H9 (cell line): ENCODE results near the gene PIGM. TPM values are rescaled to one million over a fixed set of nuclear protein-coding genes. Genes with fewer than 3 reads are reported as not detected.

Source experiments
- DNase-seq: peaks from one replicate; pipeline ENCODE4 v3.0.0-alpha.2; 2017
- H2AFZ ChIP-seq: one replicate; pipeline ENCODE4 v1.6.1; 2013; ENCODE audit warnings: mild to moderate bottlenecking, low read length, control low read depth, moderate library complexity
- H2AK5ac ChIP-seq: 2 replicates; pipeline ENCODE4 v1.6.1; 2013; ENCODE audit warnings: low read length, control low read depth, mixed read lengths; ENCODE audit not compliant: insufficient read length
- H2BK120ac ChIP-seq: one replicate; pipeline ENCODE4 v1.6.1; 2013; ENCODE audit warnings: low read depth, mild to moderate bottlenecking, low read length, control low read depth, inconsistent platforms; ENCODE audit not compliant: poor library complexity, severe bottlenecking
- H2BK12ac ChIP-seq: 2 replicates; pipeline ENCODE4 v1.6.1; 2013; ENCODE audit warnings: low read length, control low read depth, mixed read lengths, low read depth; ENCODE audit not compliant: insufficient read length
- H2BK15ac ChIP-seq: 2 replicates; pipeline ENCODE4 v1.6.1; 2013; ENCODE audit warnings: low read depth, low read length, control low read depth
- H2BK20ac ChIP-seq: one replicate; pipeline ENCODE4 v1.6.1; 2013; ENCODE audit warnings: low read depth, mild to moderate bottlenecking, low read length, control low read depth, inconsistent platforms; ENCODE audit not compliant: poor library complexity, severe bottlenecking
- H2BK5ac ChIP-seq: 2 replicates; pipeline ENCODE4 v1.6.1; 2013; ENCODE audit warnings: low read length, control low read depth, mixed read lengths; ENCODE audit not compliant: insufficient read length
- H3K14ac ChIP-seq: 2 replicates; pipeline ENCODE4 v1.6.1; 2013; ENCODE audit warnings: low read length, control low read depth; ENCODE audit not compliant: insufficient read depth
- H3K18ac ChIP-seq: 2 replicates; pipeline ENCODE4 v1.6.1; 2013; ENCODE audit warnings: low read depth, mild to moderate bottlenecking, mixed read lengths, low read length, control low read depth; ENCODE audit not compliant: insufficient read length
- H3K23ac ChIP-seq: 2 replicates; pipeline ENCODE4 v1.6.1; 2013; ENCODE audit warnings: low read length, control low read depth, mixed read lengths, low read depth; ENCODE audit not compliant: insufficient read length
- H3K23me2 ChIP-seq: 2 replicates; pipeline ENCODE4 v1.6.1; 2013; ENCODE audit warnings: low read depth, mild to moderate bottlenecking, mixed read lengths, low read length, control low read depth; ENCODE audit not compliant: insufficient read length, poor library complexity, severe bottlenecking
- H3K27ac ChIP-seq: 2 replicates; pipeline ENCODE4 v1.5.1; 2013; ENCODE audit warnings: low read length, control low read depth, mixed read lengths, low read depth; ENCODE audit not compliant: insufficient read length
- H3K27me3 ChIP-seq: 2 replicates; pipeline ENCODE4 v1.6.1; 2013; ENCODE audit warnings: low read length, control low read depth, inconsistent platforms; ENCODE audit not compliant: insufficient read depth
- H3K4ac ChIP-seq: 2 replicates; pipeline ENCODE4 v1.6.1; 2013; ENCODE audit warnings: low read depth, mild to moderate bottlenecking, control low read depth, inconsistent platforms, low read length, moderate library complexity
- H3K4me1 ChIP-seq: 2 replicates; pipeline ENCODE4 v1.6.1; 2013; ENCODE audit warnings: low read length, control low read depth, inconsistent platforms; ENCODE audit not compliant: insufficient read depth
- H3K4me2 ChIP-seq: 2 replicates; pipeline ENCODE4 v1.6.1; 2013; ENCODE audit warnings: low read length, control low read depth, mixed read lengths; ENCODE audit not compliant: insufficient read length, insufficient read depth
- H3K56ac ChIP-seq: 2 replicates; pipeline ENCODE4 v1.6.1; 2013; ENCODE audit warnings: low read depth, mild to moderate bottlenecking, mixed read lengths, low read length, control low read depth; ENCODE audit not compliant: insufficient read length
- H3K79me1 ChIP-seq: 2 replicates; pipeline ENCODE4 v1.6.1; 2013; ENCODE audit warnings: low read depth, mild to moderate bottlenecking, moderate library complexity, low read length, control low read depth, inconsistent platforms; ENCODE audit not compliant: insufficient read depth, poor library complexity, severe bottlenecking
- H3K79me2 ChIP-seq: 2 replicates; pipeline ENCODE4 v1.6.1; 2013; ENCODE audit warnings: low read length, control low read depth, inconsistent platforms; ENCODE audit not compliant: insufficient read depth
- H3K9ac ChIP-seq: 2 replicates; pipeline ENCODE4 v1.6.1; 2013; ENCODE audit warnings: low read length, control low read depth, mixed read lengths; ENCODE audit not compliant: insufficient read length; ENCODE audit errors: extremely low read depth
- H3K9me3 ChIP-seq: one replicate; pipeline ENCODE4 v1.6.1; 2013; ENCODE audit warnings: low read depth, low read length, inconsistent platforms; ENCODE audit not compliant: control insufficient read depth
- H3T11ph ChIP-seq: one replicate; pipeline ENCODE4 v1.6.1; 2013; ENCODE audit warnings: mild to moderate bottlenecking, low read length, control low read depth, inconsistent platforms
- H4K20me1 ChIP-seq: one replicate; pipeline ENCODE4 v1.6.1; 2013; ENCODE audit not compliant: control insufficient read depth, insufficient read length, insufficient read depth
- H4K5ac ChIP-seq: 2 replicates; pipeline ENCODE4 v1.6.1; 2013; ENCODE audit warnings: low read depth, mild to moderate bottlenecking, mixed read lengths, low read length, control low read depth; ENCODE audit not compliant: insufficient read length
- H4K8ac ChIP-seq: replicated peaks from 2 replicates; pipeline ENCODE4 v1.6.1; 2013; ENCODE audit warnings: low read length, control low read depth, mixed read lengths, low read depth; ENCODE audit not compliant: insufficient read length
- H4K91ac ChIP-seq: 2 replicates; pipeline ENCODE4 v1.6.1; 2013; ENCODE audit warnings: low read depth, mild to moderate bottlenecking, moderate library complexity, mixed read lengths, low read length, control low read depth; ENCODE audit not compliant: insufficient read length
- H3K27ac Mint-ChIP-seq, 3 experiments: 2 replicates in 2 of 3; 3 replicates in 1 of 3; pipeline ENCODE4 v1.8.0; 2020 to 2021; ENCODE audit warnings: mixed read lengths in 3 of 3, mild to moderate bottlenecking in 1 of 3, moderate library complexity in 1 of 3
- H3K27me3 Mint-ChIP-seq: 2 replicates; pipeline ENCODE4 v1.8.0; 2021; ENCODE audit warnings: low read depth, mild to moderate bottlenecking, moderate library complexity, mixed read lengths
- H3K36me3 Mint-ChIP-seq, 3 experiments: 2 replicates in 2 of 3; 3 replicates in 1 of 3; pipeline ENCODE4 v1.8.0; 2020 to 2021; ENCODE audit warnings: low read depth in 3 of 3, mixed read lengths in 3 of 3; ENCODE audit not compliant: insufficient read depth in 1 of 3
- H3K4me1 Mint-ChIP-seq, 2 experiments: 2 replicates each; pipeline ENCODE4 v1.8.0; 2020; ENCODE audit warnings: mixed read lengths in 2 of 2
- H3K4me3 Mint-ChIP-seq, 2 experiments: 2 replicates in 1 of 2; 3 replicates in 1 of 2; pipeline ENCODE4 v1.8.0; 2020 to 2021; ENCODE audit warnings: mild to moderate bottlenecking in 2 of 2, mixed read lengths in 2 of 2, moderate library complexity in 1 of 2
- H3K9me3 Mint-ChIP-seq, 2 experiments: 2 replicates in 1 of 2; 3 replicates in 1 of 2; pipeline ENCODE4 v1.8.0; 2020; ENCODE audit warnings: mild to moderate bottlenecking in 2 of 2, mixed read lengths in 2 of 2, moderate library complexity in 1 of 2
- WGBS: extraction: QIAGEN DNeasy Blood & Tissue Kit; methylation state at CpG from one replicate; pipeline ENCODE4 v1.1.7; 2013; ENCODE audit warnings: missing lambda C conversion rate, low lambda C conversion rate, mixed read lengths; ENCODE audit not compliant: insufficient read length; ENCODE audit errors: extremely low coverage; 5-methylcytosine and 5-hydroxymethylcytosine counted together
- total RNA-seq: library from RNA; stranded (reverse); gene quantifications from 2 replicates; pipeline ENCODE4 v1.2.1, GENCODE V29; 2021
- TF ChIP-seq, protein P1 (sequence below): fragments of 200-600 bp; sonication (generic); conservative IDR thresholded peaks from 3 replicates; pipeline ENCODE4 v1.8.0; 2021; ENCODE audit warnings: antibody characterized with exemption, mild to moderate bottlenecking

PIGM gene
- total RNA-seq, 1 experiment from 2014 or later, result 5.9 TPM

DNA sequence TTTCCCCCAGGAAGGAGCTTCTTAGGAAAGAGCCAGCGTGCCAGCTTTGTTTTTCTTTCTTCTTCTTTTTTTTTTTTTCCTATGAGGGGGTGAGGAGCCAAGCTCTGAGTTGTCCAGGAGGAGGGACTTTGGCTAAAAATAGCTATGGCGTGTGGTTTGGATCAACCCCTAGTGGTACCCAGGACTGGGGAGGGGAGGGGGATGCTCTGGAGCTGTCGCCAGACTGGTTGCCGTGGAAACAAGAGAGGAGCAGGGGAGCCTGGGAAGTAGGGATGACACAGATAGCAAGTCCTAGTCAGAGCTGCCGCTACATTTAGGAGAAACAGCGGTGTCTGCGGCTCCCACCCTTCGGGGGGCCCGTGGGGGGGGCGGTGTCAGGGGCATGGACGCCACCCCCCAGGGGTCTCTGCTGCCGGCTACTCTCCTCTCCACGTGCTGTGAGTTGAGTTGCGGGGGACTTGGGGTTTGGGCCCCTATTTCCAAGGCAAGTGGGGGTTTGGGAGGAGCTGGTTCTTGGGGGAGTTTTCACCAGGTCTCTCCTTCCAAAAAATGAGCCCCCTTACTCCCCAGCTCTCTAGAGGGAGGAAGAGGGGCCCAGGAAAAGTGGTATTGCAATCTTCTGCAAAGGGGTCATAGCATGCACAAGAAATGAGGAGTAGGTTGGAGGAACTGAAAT is 49.6 kb upstream of the PIGM start, which contains the start of gene KCNJ9:
KCNJ9 (plus strand) TSS at position 278 of the 676 bp plus-strand sequence. CDS start 2,493 bp downstream, outside the sequence.
- no peak within 1 kb of the TSS for H4K91ac ChIP-seq
- no peak within 1 kb of the TSS for H2BK20ac ChIP-seq
- no CpG with 5 or more reads among the region's 14 CpGs for whole genome bisulfite sequencing
- no peak within 1 kb of the TSS for H2AK5ac ChIP-seq
- Mint-ChIP-seq H3K27ac (no peak within 1 kb of the TSS), H3K4me1 (peaks cover 9 to 10% of the 10 kb centered on the region in 2 experiments), H3K27me3 (peaks cover 86% of the 10 kb centered on the region), H3K4me3 (no peak within 1 kb of the TSS), H3K9me3 (no peaks in the 10 kb centered on the region; a peak in 1 of 5 replicates), H3K36me3 (peaks cover 0 to 5% (median 3%) of the 10 kb centered on the region in 3 experiments; a peak in 3 of 7 replicates)
- H3K27me3 ChIP-seq, result peaks cover 7% of the 10 kb centered on the region; the same call in 1 of the 2 replicates
- H3K27ac ChIP-seq, result no peak within 1 kb of the TSS
- no peak within 1 kb of the TSS for H3K18ac ChIP-seq
- H3K79me1 ChIP-seq, result no peaks in the 10 kb centered on the region
- no peaks in the 10 kb centered on the region for H3K23me2 ChIP-seq
- H3K4me1 ChIP-seq, result no peaks in the 10 kb centered on the region; the same call in 1 of the 2 replicates
- H3K23ac ChIP-seq, result no peak within 1 kb of the TSS
- H3K9ac ChIP-seq, result no peak within 1 kb of the TSS
- no peak within 1 kb of the TSS for H3K4me2 ChIP-seq
- no peak within 1 kb of the TSS for H2BK15ac ChIP-seq
- no peak within 1 kb of the TSS for H3K14ac ChIP-seq
- H2AFZ ChIP-seq, result no peak within 1 kb of the TSS
- no peak within 1 kb of the TSS for H2BK12ac ChIP-seq
- H4K20me1 ChIP-seq, result no peaks in the 10 kb centered on the region
- DNase-seq, result no peak
- no peak within 1 kb of the TSS for H3K4ac ChIP-seq
- no peaks in the 10 kb centered on the region for H3K79me2 ChIP-seq
- H2BK5ac ChIP-seq, result no peak within 1 kb of the TSS
- no peak within 1 kb of the TSS for H4K5ac ChIP-seq
- H4K8ac ChIP-seq, result no peak within 1 kb of the TSS
- TF ChIP-seq, protein P1, sequence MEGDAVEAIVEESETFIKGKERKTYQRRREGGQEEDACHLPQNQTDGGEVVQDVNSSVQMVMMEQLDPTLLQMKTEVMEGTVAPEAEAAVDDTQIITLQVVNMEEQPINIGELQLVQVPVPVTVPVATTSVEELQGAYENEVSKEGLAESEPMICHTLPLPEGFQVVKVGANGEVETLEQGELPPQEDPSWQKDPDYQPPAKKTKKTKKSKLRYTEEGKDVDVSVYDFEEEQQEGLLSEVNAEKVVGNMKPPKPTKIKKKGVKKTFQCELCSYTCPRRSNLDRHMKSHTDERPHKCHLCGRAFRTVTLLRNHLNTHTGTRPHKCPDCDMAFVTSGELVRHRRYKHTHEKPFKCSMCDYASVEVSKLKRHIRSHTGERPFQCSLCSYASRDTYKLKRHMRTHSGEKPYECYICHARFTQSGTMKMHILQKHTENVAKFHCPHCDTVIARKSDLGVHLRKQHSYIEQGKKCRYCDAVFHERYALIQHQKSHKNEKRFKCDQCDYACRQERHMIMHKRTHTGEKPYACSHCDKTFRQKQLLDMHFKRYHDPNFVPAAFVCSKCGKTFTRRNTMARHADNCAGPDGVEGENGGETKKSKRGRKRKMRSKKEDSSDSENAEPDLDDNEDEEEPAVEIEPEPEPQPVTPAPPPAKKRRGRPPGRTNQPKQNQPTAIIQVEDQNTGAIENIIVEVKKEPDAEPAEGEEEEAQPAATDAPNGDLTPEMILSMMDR, result no peak
- H3K9me3 ChIP-seq, result no peaks in the 10 kb centered on the region
- no peak within 1 kb of the TSS for H3K56ac ChIP-seq
- H3T11ph ChIP-seq, result no peak within 1 kb of the TSS
- H2BK120ac ChIP-seq, result no peak within 1 kb of the TSS
